HG03039 (cell line): Measurements from ENCODE around the gene SP6.

ENCODE experiments used
- ATAC-seq: cut with Tn5 transposase; IDR thresholded peaks from one replicate; pipeline ENCODE4 v1.9.1; 2021; ENCODE audit warnings: mild to moderate bottlenecking, moderate library complexity; ENCODE audit not compliant: unreplicated experiment

The SP6 gene

GRCh38 chr17:47850692-47851573 lies at the start of gene SP6:
Gene SP6 (minus strand): TSS chr17:47851163. CDS start chr17:47848429, 2,734 bp downstream.
- ATAC-seq: no peak

GRCh38 chr17:47899643-47900042 lies 48.7 kb upstream of the SP6 start:
- no peak for ATAC-seq

GRCh38 chr17:47898241-47898640 lies 47.3 kb upstream of the SP6 start:
- no peak for ATAC-seq

- no peak for ATAC-seq
Measured at GRCh38 chr17:47897561-47897960, 46.6 kb upstream of the SP6 start.

GRCh38 chr17:47896672-47897490 lies 45.9 kb upstream of the SP6 start:
- no peak for ATAC-seq

GRCh38 chr17:47895856-47896671 lies 45.1 kb upstream of the SP6 start, which contains the start of gene SP2:
Gene SP2 (plus strand): TSS chr17:47896236. CDS start chr17:47896287, 51 bp downstream.
- peak; percentile 87 for ATAC-seq

GRCh38 chr17:47895347-47895855 lies 44.4 kb upstream of the SP6 start:
- ATAC-seq: no peak

- ATAC-seq: no peak
Measured at GRCh38 chr17:47894498-47895346, 43.8 kb upstream of the SP6 start.

GRCh38 chr17:47891545-47892088 lies 40.7 kb upstream of the SP6 start:
- no peak for ATAC-seq

- no peak for ATAC-seq
Measured at GRCh38 chr17:47889734-47890529, 39.0 kb upstream of the SP6 start.

- no peak for ATAC-seq
Measured at GRCh38 chr17:47888293-47888692, 37.3 kb upstream of the SP6 start.

GRCh38 chr17:47884905-47885730 lies 34.2 kb upstream of the SP6 start:
- no peak for ATAC-seq

GRCh38 chr17:47884427-47884740 lies 33.4 kb upstream of the SP6 start:
- ATAC-seq: no peak

- ATAC-seq: no peak
Measured at GRCh38 chr17:47883589-47884426, 32.8 kb upstream of the SP6 start.

- ATAC-seq: no peak
Measured at GRCh38 chr17:47882695-47883588, 32.0 kb upstream of the SP6 start.

- ATAC-seq: no peak
Measured at GRCh38 chr17:47882247-47882646, 31.3 kb upstream of the SP6 start.
